Measurements from ENCODE around the gene IFT57. TPM values are rescaled to one million over a fixed set of nuclear protein-coding genes. Genes with fewer than 3 reads are reported as not detected.

Gene IFT57
- total and polyA plus RNA-seq, 9 of the 15 experiments (the other 6 are each of a cell fraction or from before 2014, with no cell fraction given) = 1.5 to 20.1 (median 9.9) TPM

DNA sequence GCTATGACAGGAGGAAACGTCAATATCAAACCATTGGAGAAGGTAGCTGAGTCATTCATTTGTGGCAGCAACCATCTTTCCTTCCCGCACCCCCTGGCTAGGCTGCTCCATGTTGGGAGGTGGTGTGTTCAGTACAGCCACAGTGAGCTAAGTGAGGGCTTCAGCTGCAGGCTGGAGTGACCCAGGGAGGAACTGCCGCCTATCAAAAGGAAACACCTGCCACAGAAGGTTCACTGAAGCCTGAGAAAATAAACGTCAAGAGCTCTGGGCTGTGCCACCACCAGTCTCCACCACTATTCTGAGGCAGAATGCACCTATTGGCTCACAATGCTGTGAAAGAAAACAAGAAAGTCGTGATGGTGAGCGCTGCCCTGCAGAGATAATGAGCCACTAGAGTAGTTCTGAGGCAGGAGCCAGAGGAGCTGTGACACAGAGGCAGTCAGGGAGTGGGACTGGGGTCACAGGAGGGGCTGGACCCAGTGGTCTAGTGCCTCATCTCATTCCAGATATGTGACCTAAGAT, 96.6 kb downstream of the IFT57 start (continued):
- no peak for TF ChIP-seq PHB (CRISPR knock-in tag; IDR thresholded peaks at IDR 0.05)
- TF ChIP-seq YY1 (IDR thresholded peaks at IDR 0.05; ENCODE audit: borderline replicate concordance in 1 of 3, control insufficient read depth in 1 of 3, extremely low read depth in 1 of 3, insufficient read depth in 3 of 3, insufficient read length in 1 of 3, insufficient replicate concordance in 2 of 3, low read depth in 1 of 3, low read length in 2 of 3) = peak in 2 of 3 experiments; percentile 15 to 70
- no peak for TF ChIP-seq E4F1 (CRISPR knock-in tag; IDR thresholded peaks at IDR 0.05; ENCODE audit: borderline replicate concordance)
- TF ChIP-seq, protein P1, sequence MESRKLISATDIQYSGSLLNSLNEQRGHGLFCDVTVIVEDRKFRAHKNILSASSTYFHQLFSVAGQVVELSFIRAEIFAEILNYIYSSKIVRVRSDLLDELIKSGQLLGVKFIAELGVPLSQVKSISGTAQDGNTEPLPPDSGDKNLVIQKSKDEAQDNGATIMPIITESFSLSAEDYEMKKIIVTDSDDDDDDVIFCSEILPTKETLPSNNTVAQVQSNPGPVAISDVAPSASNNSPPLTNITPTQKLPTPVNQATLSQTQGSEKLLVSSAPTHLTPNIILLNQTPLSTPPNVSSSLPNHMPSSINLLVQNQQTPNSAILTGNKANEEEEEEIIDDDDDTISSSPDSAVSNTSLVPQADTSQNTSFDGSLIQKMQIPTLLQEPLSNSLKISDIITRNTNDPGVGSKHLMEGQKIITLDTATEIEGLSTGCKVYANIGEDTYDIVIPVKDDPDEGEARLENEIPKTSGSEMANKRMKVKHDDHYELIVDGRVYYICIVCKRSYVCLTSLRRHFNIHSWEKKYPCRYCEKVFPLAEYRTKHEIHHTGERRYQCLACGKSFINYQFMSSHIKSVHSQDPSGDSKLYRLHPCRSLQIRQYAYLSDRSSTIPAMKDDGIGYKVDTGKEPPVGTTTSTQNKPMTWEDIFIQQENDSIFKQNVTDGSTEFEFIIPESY (CRISPR knock-in tag; IDR thresholded peaks at IDR 0.05) = no peak
- TF ChIP-seq ZNF696 (CRISPR knock-in tag; conservative IDR thresholded peaks at IDR 0.05) = no peak
- TF ChIP-seq, protein P2, sequence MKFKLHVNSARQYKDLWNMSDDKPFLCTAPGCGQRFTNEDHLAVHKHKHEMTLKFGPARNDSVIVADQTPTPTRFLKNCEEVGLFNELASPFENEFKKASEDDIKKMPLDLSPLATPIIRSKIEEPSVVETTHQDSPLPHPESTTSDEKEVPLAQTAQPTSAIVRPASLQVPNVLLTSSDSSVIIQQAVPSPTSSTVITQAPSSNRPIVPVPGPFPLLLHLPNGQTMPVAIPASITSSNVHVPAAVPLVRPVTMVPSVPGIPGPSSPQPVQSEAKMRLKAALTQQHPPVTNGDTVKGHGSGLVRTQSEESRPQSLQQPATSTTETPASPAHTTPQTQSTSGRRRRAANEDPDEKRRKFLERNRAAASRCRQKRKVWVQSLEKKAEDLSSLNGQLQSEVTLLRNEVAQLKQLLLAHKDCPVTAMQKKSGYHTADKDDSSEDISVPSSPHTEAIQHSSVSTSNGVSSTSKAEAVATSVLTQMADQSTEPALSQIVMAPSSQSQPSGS (CRISPR knock-in tag; IDR thresholded peaks at IDR 0.05) = no peak
- TF ChIP-seq ZNF785 (CRISPR knock-in tag; IDR thresholded peaks at IDR 0.05) = no peak
- TF ChIP-seq, protein P3, sequence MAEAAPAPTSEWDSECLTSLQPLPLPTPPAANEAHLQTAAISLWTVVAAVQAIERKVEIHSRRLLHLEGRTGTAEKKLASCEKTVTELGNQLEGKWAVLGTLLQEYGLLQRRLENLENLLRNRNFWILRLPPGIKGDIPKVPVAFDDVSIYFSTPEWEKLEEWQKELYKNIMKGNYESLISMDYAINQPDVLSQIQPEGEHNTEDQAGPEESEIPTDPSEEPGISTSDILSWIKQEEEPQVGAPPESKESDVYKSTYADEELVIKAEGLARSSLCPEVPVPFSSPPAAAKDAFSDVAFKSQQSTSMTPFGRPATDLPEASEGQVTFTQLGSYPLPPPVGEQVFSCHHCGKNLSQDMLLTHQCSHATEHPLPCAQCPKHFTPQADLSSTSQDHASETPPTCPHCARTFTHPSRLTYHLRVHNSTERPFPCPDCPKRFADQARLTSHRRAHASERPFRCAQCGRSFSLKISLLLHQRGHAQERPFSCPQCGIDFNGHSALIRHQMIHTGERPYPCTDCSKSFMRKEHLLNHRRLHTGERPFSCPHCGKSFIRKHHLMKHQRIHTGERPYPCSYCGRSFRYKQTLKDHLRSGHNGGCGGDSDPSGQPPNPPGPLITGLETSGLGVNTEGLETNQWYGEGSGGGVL (CRISPR knock-in tag; IDR thresholded peaks at IDR 0.05) = no peak
- no peak for TF ChIP-seq GATA2 (CRISPR knock-in tag; IDR thresholded peaks at IDR 0.05)
- no peak for TF ChIP-seq TGIF2 (CRISPR knock-in tag; IDR thresholded peaks at IDR 0.05)
- TF ChIP-seq TFAP4 (CRISPR knock-in tag; IDR thresholded peaks at IDR 0.05; ENCODE audit: borderline replicate concordance) = peak; percentile 62; the same call in 1 of the 2 replicates
- TF ChIP-seq STAT5B (CRISPR knock-in tag; IDR thresholded peaks at IDR 0.05) = no peak
- no peak for TF ChIP-seq MITF (IDR thresholded peaks at IDR 0.05)
- TF ChIP-seq ZSCAN32 (CRISPR knock-in tag; IDR thresholded peaks at IDR 0.05) = no peak
- TF ChIP-seq ZBTB8A (IDR thresholded peaks at IDR 0.05; ENCODE audit: partially characterized antibody) = no peak
- no peak for TF ChIP-seq ZC3H11A (IDR thresholded peaks at IDR 0.05; ENCODE audit: low read depth, low read length)
- TF ChIP-seq RBM39 (optimal IDR thresholded peaks at IDR 0.05; ENCODE audit: low read depth, low read length) = no peak
